ENCODE results near the gene SRSF6. TPM values are rescaled to one million over a fixed set of nuclear protein-coding genes. Genes with fewer than 3 reads are reported as not detected.
"Not testable (repeated sequence)": the region's sequence is repeated elsewhere in the genome, so short reads cannot be mapped to it uniquely, and the experiment has no call there.

SRSF6 gene
- total RNA-seq, 1 donor from 2014 or later, result 48.7 TPM

- ATAC-seq (ENCODE audit: poor library complexity), result no peak
- DNase-seq, result no peak
- intact Hi-C loops (cut with DNase I), result no loop called here
These were observed 6.6 kb downstream of the SRSF6 start for GRCh38 chr20:43464219-43464790.

GRCh38 chr20:43465625-43465943 is 7.9 kb downstream of the SRSF6 start:
- ATAC-seq (ENCODE audit: poor library complexity) (no peak), DNase-seq (no peak)
- intact Hi-C loops (cut with DNase I), result no loop called here

DNA sequence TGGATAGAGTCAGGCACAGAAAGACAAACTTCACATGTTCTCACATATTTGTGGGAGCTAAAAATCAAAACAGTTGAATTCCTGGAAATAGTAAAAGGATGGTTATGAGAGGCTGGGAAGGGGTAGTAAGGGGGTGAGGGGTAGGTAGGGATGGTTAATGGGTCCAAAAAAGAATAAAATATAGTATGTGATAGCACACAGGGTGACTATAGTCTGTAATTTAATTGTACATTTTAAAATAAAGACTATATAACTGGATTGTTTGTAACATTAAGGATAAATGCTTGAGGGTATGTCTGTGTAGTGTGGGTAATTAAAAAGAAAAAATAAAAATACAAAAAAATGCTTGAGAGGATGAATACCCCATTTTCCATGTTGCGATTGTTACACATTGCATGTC is 9.9 kb downstream of the SRSF6 start:
- intact Hi-C loops (cut with DNase I), result no loop called here
- no peak for ATAC-seq (ENCODE audit: poor library complexity)

DNA sequence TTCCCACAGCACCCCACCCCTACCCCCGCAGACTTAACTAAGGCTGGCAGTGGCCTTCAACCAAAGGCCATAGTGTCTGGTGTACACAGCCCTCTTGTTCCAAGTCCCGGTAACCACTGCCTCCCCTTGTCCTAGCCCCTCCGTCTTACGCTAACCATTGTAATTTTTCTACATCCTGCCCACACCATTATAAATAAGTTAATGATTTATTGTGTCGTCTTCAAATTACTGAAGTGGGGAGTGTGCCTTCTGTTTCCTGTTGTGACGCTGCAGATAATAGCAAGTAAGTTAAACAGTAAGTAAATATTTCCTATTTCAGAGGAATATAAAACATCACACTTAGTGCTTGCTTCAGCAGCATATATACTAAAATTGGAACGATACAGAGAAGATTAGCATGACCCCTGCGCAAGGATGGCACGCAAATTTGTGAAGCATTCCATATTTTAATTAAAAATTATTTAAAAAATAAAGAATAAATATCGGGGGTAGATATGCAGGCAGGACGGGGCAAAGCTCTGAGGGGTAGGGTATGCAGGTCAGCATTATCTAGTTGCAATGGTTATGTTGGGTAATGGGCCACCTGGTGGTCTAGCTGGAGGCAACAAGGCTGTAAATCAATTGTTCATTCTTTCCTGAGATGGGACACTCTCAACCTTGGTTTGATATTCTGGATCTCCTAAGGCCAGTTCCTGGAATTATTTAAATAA is 15.1 kb downstream of the SRSF6 start:
- no peak for ATAC-seq (ENCODE audit: poor library complexity)

More for the DNA sequence above, 9.9 kb downstream of the SRSF6 start:
- no peak for DNase-seq

DNA sequence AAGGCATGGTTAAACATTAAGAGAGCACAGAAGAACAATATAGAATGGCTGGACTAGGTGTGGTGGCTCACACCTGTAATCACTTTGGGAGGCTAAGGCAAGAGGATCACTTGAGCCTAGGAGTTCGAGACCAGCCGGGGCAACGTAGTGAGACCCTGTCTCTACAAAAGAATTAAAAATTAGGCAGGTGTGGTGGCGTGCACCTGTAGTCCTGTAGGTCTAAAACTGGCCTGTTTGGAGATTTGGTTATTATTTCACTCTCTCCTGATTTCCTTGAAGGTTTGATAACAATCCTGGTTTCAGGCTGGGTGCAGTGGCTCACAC is 15.6 kb downstream of the SRSF6 start:
- intact Hi-C loops (cut with DNase I), result no loop called here
- ATAC-seq (ENCODE audit: poor library complexity) (no peak), DNase-seq (no peak)

More for the DNA sequence above, 15.1 kb downstream of the SRSF6 start:
- DNase-seq, result no peak
- intact Hi-C loops (cut with DNase I), result no loop called here

GRCh38 chr20:43477193-43477592 is 19.5 kb downstream of the SRSF6 start:
- intact Hi-C loops (cut with DNase I), result no loop called here
- no peak for ATAC-seq (ENCODE audit: poor library complexity)
- no peak for DNase-seq

DNA sequence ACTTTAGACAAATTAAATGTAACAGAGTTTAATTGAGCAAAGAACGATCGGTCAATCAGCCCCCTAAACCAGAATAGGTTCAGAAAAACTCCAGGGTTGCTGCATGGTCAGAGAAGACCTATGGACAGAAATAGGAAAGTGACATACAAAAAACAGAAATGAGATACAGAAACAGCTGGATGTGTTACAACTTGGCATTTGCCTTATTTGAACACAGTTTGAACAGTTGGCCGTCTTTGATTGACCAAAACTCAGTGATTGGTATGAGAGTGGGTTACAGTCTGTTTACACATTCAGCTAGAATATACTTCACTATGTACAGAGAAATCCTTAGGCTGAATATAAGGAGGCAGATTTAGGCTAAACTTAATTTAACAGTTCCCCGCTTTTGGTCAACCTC is 19.9 kb downstream of the SRSF6 start:
- intact Hi-C loops (cut with DNase I), result no loop called here
- ATAC-seq (ENCODE audit: poor library complexity) (no peak), DNase-seq (no peak)

GRCh38 chr20:43490038-43490437 is 32.3 kb downstream of the SRSF6 start:
- DNase-seq (no peak), ATAC-seq (ENCODE audit: poor library complexity) (no peak)
- intact Hi-C loops (cut with DNase I), result no loop called here

DNA sequence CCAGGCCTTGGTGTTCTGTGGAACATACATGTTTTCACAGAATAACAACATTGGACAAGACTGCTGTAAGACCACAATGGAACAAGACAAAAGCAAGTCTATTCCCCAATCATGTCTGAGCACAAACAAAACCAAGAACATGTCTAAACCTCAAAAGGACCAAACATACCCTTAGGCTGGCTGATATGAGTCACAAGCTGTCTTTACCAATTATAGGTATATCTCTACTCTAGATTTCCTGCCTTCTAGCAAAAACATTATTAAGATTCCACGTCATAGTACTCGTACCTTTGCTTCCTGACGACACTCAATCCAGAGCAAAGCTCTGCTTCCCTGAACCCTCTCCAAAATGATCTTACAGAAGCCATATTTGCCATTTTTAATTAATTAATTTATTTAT is 34.4 kb downstream of the SRSF6 start:
- ATAC-seq (ENCODE audit: poor library complexity), result no peak
- intact Hi-C loops (cut with DNase I), result no loop called here
- DNase-seq, result no peak

DNA sequence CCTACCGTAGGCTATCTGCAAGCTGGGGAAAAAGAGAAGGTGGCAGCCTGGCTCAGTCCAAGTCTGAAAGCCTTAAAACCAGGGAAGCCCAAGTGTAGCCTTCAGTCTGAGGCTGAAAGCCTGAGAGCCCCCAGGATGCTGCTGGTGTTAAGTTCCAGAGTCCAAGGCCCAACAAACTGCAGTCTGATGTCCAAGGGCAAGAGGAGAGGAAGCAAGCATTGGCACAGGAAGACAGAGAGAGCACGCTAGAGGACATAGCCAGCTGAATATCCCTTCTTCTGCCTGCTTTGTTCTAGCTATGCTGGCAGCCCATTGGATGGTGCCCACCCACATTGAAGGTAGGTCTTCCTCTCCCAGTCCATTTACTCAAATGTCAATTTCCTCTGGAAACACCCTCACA is 37.7 kb downstream of the SRSF6 start:
- intact Hi-C loops (cut with DNase I), result no loop called here
- ATAC-seq (ENCODE audit: poor library complexity) (no peak), DNase-seq (no peak)

GRCh38 chr20:43502021-43502420 is 44.3 kb downstream of the SRSF6 start:
- intact Hi-C loops (cut with DNase I); ATAC-seq (ENCODE audit: poor library complexity); DNase-seq: not testable (repeated sequence)

- intact Hi-C loops (cut with DNase I), result no loop called here
- no peak for ATAC-seq (ENCODE audit: poor library complexity)
- DNase-seq, result no peak
These were observed 48.5 kb downstream of the SRSF6 start for GRCh38 chr20:43506238-43506637.

DNA sequence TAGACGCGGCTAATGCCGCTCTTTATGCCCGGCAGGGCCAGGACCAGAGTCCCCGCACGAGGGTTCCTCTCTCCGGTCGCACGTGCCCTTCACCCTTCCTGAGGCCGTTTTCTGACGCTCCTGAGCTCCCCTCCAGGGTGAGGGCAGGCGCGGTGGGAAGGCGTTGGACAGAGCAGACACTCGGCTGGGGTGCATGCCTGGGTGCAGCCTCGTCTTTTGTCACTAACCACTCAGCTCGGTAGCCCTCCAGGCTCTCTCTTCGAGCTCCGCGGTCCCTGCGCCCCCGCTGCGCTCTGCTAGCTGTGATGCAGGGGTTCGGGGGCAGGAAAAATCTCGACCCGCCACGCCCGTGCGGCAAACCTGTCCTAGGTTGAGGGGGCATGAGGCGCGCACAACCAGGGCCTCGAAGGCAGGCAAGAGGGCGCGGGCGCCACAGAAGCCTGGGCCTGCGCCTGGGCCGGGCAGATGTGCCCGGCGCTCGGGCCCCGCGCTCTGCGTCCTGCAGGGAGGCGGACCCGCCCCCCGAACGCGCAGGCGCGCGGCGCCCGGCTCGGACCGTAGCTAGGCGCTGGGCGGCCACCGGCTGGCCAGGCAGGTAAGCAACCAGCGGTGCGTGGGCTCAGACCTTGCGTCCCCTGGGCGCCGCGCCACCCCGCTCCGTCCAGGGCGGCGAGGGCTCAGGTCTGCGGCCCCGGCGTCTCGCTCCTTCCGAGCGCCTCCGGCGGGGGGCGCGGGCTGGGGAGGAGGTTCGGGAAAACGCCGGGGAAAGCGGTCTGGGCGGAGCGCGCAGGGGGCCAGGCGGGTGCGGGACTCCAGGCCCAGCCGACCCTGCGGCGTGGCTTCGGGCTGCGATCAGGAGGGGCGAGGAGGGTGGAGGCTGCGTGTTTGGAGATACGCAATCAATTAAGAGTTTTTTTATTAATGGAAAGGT is 49.7 kb downstream of the SRSF6 start, which contains the start of gene L3MBTL1:
TSS of gene L3MBTL1 (plus strand) at position 548 of the 931 bp plus-strand sequence. CDS start 5,807 bp downstream, outside the sequence.
- intact Hi-C loops (cut with DNase I), result no loop called here
- DNase-seq (peak; percentile 70), ATAC-seq (ENCODE audit: poor library complexity) (peak; percentile 96)

- intact Hi-C loops (cut with DNase I), result no loop called here
- DNase-seq (no peak), ATAC-seq (ENCODE audit: poor library complexity) (no peak)
These were observed 50.4 kb downstream of the SRSF6 start for GRCh38 chr20:43508106-43508505.

DNA sequence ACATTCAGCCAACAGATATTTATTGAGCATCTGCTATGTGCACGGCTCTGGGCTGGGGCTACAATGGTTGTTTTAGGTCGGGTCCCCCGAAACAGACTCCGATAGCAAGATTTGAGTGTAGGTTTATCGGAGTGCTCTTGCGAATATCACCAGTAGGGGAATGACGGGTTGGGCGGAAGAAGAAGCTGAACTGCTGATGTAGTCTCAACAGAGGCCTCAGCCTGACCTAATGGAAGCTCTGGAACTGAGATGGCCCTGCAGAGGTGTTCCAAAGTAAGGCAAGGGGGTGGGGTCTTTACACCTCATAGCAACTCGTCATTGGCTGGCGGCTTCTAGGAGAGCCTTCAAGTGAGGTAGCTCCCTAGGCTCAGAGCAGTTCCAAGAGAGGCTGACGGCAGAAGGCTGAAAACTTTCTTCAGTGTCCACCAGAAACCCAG is 50.9 kb downstream of the SRSF6 start:
- intact Hi-C loops (cut with DNase I), result no loop called here
- no peak for DNase-seq

DNA sequence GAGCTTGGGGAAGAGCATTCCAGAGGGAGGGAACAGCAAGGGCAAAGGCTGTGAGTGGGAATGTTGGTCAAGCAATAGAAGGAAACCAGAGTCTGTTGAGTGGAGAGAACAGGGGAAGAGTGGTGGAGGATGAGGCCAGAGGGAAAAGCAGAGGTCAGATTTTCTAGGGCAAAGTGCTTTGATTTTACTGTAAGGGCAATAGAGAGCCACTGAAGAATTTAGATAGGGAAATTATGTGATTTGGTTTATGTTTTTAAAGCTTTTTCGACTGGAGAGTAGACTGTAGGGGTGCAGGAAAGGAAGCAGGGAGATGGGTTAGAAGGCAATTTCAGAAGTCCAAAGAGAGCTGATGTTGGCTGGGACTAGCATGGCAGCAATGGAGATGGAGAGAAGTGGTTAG is 54.2 kb downstream of the SRSF6 start:
- DNase-seq (no peak), ATAC-seq (ENCODE audit: poor library complexity) (no peak)
- intact Hi-C loops (cut with DNase I), result no loop called here

More for the DNA sequence above, 50.9 kb downstream of the SRSF6 start:
- no peak for ATAC-seq (ENCODE audit: poor library complexity)

DNA sequence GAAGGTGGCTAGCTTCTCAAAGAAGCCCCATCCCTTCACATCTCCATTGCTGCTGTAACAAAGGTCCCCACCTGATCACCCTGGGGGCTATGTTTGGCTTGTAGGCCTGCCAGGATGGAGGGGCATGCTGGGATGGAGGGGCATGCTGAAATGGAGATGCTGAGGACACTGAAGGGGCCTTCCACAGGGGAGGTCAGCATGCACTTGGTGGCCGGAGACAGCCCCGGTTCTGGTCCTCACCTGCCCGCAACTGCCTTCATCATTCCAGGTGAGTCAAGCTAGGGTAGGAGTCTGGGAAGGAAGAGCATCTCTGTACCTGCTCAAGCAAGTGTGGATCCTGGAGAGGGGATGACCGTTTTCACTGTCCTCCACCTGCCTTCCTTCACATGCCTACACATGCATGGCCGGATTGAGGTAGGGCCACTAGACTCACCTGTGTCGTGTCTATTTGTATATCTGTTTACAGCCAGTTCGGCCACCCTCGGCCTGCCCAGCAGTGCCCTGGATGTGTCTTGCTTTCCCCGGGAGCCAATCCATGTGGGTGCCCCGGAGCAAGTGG is 55.8 kb downstream of the SRSF6 start:
- no peak for DNase-seq
- intact Hi-C loops (cut with DNase I), result no loop called here

More for the DNA sequence above, 55.8 kb downstream of the SRSF6 start:
- ATAC-seq (ENCODE audit: poor library complexity), result no peak
